Heart left ventricle (tissue), 16 donors: ENCODE data around the gene SLC47A2. TPM values are rescaled to one million over a fixed set of nuclear protein-coding genes. Genes with fewer than 3 reads are reported as not detected.

Source experiments
- ATAC-seq, 4 donors: fragments of 200-7000 bp; cut with Tn5 transposase; one replicate each; pipeline ENCODE4 v1.9.1; 2020 to 2022; ENCODE audit warnings: moderate library complexity in 4 of 4, mild to moderate bottlenecking in 3 of 4, moderate number of reproducible peaks in 1 of 4
- DNase-seq, 5 donors: peaks; one replicate each; pipeline ENCODE4 v3.0.0-alpha.2; 2020
- H3K27ac ChIP-seq, 12 donors: fragments of 200-600 bp; sonication (generic) in 4 of 12; one replicate each; pipeline versions ENCODE4 v1.5.0 to v1.8.0; 2016 to 2022; ENCODE audit warnings: mild to moderate bottlenecking in 2 of 12
- H3K27me3 ChIP-seq, 9 donors: fragments of 200-600 bp; sonication (generic) in 2 of 9; one replicate each; pipeline versions ENCODE4 v1.5.1 to v1.8.0; 2016 to 2022; ENCODE audit warnings: mild to moderate bottlenecking in 3 of 9
- H3K36me3 ChIP-seq, 9 donors: fragments of 200-600 bp; sonication (generic) in 2 of 9; one replicate each; pipeline versions ENCODE4 v1.5.0 to v1.8.0; 2018 to 2022; ENCODE audit warnings: mild to moderate bottlenecking in 2 of 9
- H3K4me1 ChIP-seq, 12 donors: fragments of 200-600 bp; sonication (generic) in 4 of 12; one replicate each; pipeline versions ENCODE4 v1.5.0 to v1.8.0; 2016 to 2022; ENCODE audit warnings: mild to moderate bottlenecking in 3 of 12
- H3K4me3 ChIP-seq, 12 donors: fragments of 200-600 bp; sonication (generic) in 4 of 12; one replicate each; pipeline versions ENCODE4 v1.5.0 to v1.8.0; 2017 to 2022; ENCODE audit warnings: mild to moderate bottlenecking in 9 of 12, moderate library complexity in 4 of 12
- H3K9me3 ChIP-seq, 12 donors: fragments of 200-600 bp; sonication (generic) in 4 of 12; one replicate each; pipeline versions ENCODE4 v1.5.0 to v1.8.0; 2016 to 2022; ENCODE audit warnings: mild to moderate bottlenecking in 1 of 12
- CTCF ChIP-seq, 12 donors: fragments of 200-600 bp; sonication (generic) in 4 of 12; IDR thresholded peaks; one replicate each; pipeline versions ENCODE4 v1.5.0 to v1.8.0; 2018 to 2022; ENCODE audit warnings: antibody characterized with exemption in 12 of 12, mild to moderate bottlenecking in 5 of 12
- POLR2A ChIP-seq, 2 donors: fragments of 450-650 bp; IDR thresholded peaks; one replicate each; pipeline ENCODE4 v1.6.1; 2017; ENCODE audit warnings: antibody characterized with exemption in 2 of 2, mild to moderate bottlenecking in 2 of 2, moderate library complexity in 2 of 2
- WGBS, 4 donors: extraction: QIAGEN DNeasy Blood & Tissue Kit in 2 of 4; methylation state at CpG; one replicate each; pipeline versions ENCODE4 v1.1.5 to v1.1.7; 2013 to 2018; 5-methylcytosine and 5-hydroxymethylcytosine counted together
- intact Hi-C, 10 donors: fragments of 100-400 bp; cut with DNase I; formaldehyde crosslinking; loops; one replicate each; pipeline versions ENCODE4 v1.11.1 to v1.14.2; 2022
- polyA plus RNA-seq, 2 donors: library from polyadenylated mRNA; stranded (reverse); fragments of 200-250 nt; gene quantifications; one replicate each; pipeline ENCODE4 v1.2.3, GENCODE V29; 2013
- total RNA-seq, 9 donors: library from RNA; depleted of rRNA in 2 of 9; stranded (reverse); fragments of >200 nt in 2 of 9; fragmentation: NEBNext Ultra II Directional in 3 of 9; extraction: Animal tissue kit (Norgen Biotek cat#: 25700) in 3 of 9; gene quantifications; one replicate each; pipeline versions ENCODE4 v1.1.0 to v1.2.4, GENCODE V29; 2016 to 2023
- donor health status: ischemic (EF 13 %, LVEDD 7.1; RV severe dilation, severe dysfunction).
- donor health status: healthy with polysubstance abuse.
- donor health status: DM: no; HTN: yes; CAD: no.
- donor health status: DM: no; HTN: no; CAD: no.
- donor health status: ischemic (EF 25% LVEDD 6.9; RV normal size, moderate dysfunction).
- donor health status: ischemic (EF 25% LVEDD 5.7; RV mildly dilated, moderate dysfunction).
- donor health status: healthy.
- donor health status: DM: yes; HTN: yes; CAD: no.
- donor health status: ischemic (EF 35%, LVEDD 5.7; RV mildly dilated, moderate dysfunction).
- donor health status: nonischemic (EF 11% LVEDD 7.7; RV severe dilation, severe dysfunction).
- donor health status: DM: yes; HTN: yes; CAD: no.
- donor health status: PGD.
- donor health status: ischemic (EF 29% LVEDD 5.4; RV normal size, mild dysfunction).
- donor health status: nonischemic (EF 23%, LVEDD 6.1; RV moderate dilation, normal function).

SLC47A2 gene
- total and polyA plus RNA-seq, 11 donors = 0.32 TPM; not detected in 10

GRCh38 chr17:19641687-19642372 is 74.6 kb downstream of the SLC47A2 start:
- WGBS, 4 donors = 82 to 92% (median 88%) methylated on average over 4 of the region's 4 CpGs
- H3K4me1 ChIP-seq = peaks cover 0 to 9% (median 2%) of the 10 kb centered on the region in 12 donors
- no peak for ATAC-seq
- TF ChIP-seq CTCF (IDR thresholded peaks at IDR 0.05) (no peak), POLR2A (IDR thresholded peaks at IDR 0.05) (no peak)
- H3K36me3 ChIP-seq = no peaks in the 10 kb centered on the region
- H3K27ac ChIP-seq = no peak overlapping the region
- no peak for DNase-seq
- H3K4me3 ChIP-seq = no peak overlapping the region
- H3K9me3 ChIP-seq = peaks cover 0 to 6% (median 0%) of the 10 kb centered on the region in 12 donors
- H3K27me3 ChIP-seq = no peaks in the 10 kb centered on the region
- intact Hi-C loops = loop anchor here in 8 of 10 donors (10.0 kb wide), 7 partner anchors 97 to 277 kb away; partner anchors contain the start of genes B9D1 (in 2 of the 8), ALDH3A1 (in 1 of the 8) and MAPK7 (in 1 of the 8)

- Histone ChIP-seq H3K27ac (no peak overlapping the region), H3K9me3 (no peaks in the 10 kb centered on the region), H3K4me3 (no peak overlapping the region), H3K27me3 (no peaks in the 10 kb centered on the region), H3K36me3 (no peaks in the 10 kb centered on the region), H3K4me1 (no peaks in the 10 kb centered on the region)
- no peak for TF ChIP-seq POLR2A (IDR thresholded peaks at IDR 0.05)
- no peak for TF ChIP-seq CTCF (IDR thresholded peaks at IDR 0.05)
- no peak for DNase-seq
- intact Hi-C loops = loop anchor here in 2 of 10 donors (5.0 to 10.0 kb wide), 2 partner anchors 40 to 63 kb away; no protein-coding TSS in a partner anchor
- WGBS, 4 donors = 84 to 90% (median 88%) methylated on average over 2 of the region's 2 CpGs
- ATAC-seq = no peak
These were observed 84.5 kb downstream of the SLC47A2 start for GRCh38 chr17:19631905-19632304.

GRCh38 chr17:19630661-19631060 is 85.7 kb downstream of the SLC47A2 start:
- 86 to 98% (median 95%) methylated on average over 1 of the region's 1 CpG for WGBS, 4 donors
- no peak for ATAC-seq
- no peaks in the 10 kb centered on the region for H3K27me3 ChIP-seq
- H3K4me1 ChIP-seq = no peaks in the 10 kb centered on the region
- TF ChIP-seq CTCF (IDR thresholded peaks at IDR 0.05) = no peak
- TF ChIP-seq POLR2A (IDR thresholded peaks at IDR 0.05) = no peak
- H3K27ac ChIP-seq = no peak overlapping the region
- no peak overlapping the region for H3K4me3 ChIP-seq
- no peaks in the 10 kb centered on the region for H3K36me3 ChIP-seq
- no peaks in the 10 kb centered on the region for H3K9me3 ChIP-seq
- intact Hi-C loops = loop anchor here in 2 of 10 donors (5.0 to 10.0 kb wide), 2 partner anchors 38 to 64 kb away; no protein-coding TSS in a partner anchor
- DNase-seq = no peak

- H3K9me3 ChIP-seq = no peaks in the 10 kb centered on the region
- intact Hi-C loops = loop anchor here in 2 of 10 donors (5.0 to 10.0 kb wide), 2 partner anchors 38 to 65 kb away; no protein-coding TSS in a partner anchor
- ATAC-seq (no peak), DNase-seq (no peak)
- TF ChIP-seq POLR2A (IDR thresholded peaks at IDR 0.05) (no peak), CTCF (IDR thresholded peaks at IDR 0.05) (no peak)
- H3K27ac ChIP-seq = no peak overlapping the region
- no peaks in the 10 kb centered on the region for H3K4me1 ChIP-seq
- 80 to 82% (median 80%) methylated on average over 4 of the region's 4 CpGs for WGBS, 4 donors
- no peak overlapping the region for H3K4me3 ChIP-seq
- no peaks in the 10 kb centered on the region for H3K27me3 ChIP-seq
- no peaks in the 10 kb centered on the region for H3K36me3 ChIP-seq
These were observed 86.3 kb downstream of the SLC47A2 start for GRCh38 chr17:19630035-19630434.
